PC-3 (cell line): ENCODE results near the gene RBMS3. TPM values are rescaled to one million over a fixed set of nuclear protein-coding genes. Genes with fewer than 3 reads are reported as not detected.

ENCODE experiments used
- ATAC-seq: fragments of 200-7000 bp; cut with Tn5 transposase; 2 replicates; pipeline ENCODE4 v1.9.1; 2020; ENCODE audit warnings: mild to moderate bottlenecking, moderate library complexity
- BruUV-seq: library from RNA; stranded (reverse); fragments of 400-500 nt; replicated peaks from 2 replicates; lab custom pipeline; 2021; lab: Mats Ljungman, UMichigan
- CTCF ChIA-PET: fragments of 300-600 bp; sonication (Branson Sonifier 250); formaldehyde crosslinking; loops from one replicate; lab custom pipeline; 2022; ENCODE audit warnings: antibody characterized with exemption; lab: Charles Lee
- POLR2A ChIA-PET: fragments of 300-600 bp; sonication (Branson Sonifier 250); formaldehyde crosslinking; loops from one replicate; lab custom pipeline; 2022; ENCODE audit warnings: antibody characterized with exemption; ENCODE audit not compliant: unreplicated experiment; lab: Charles Lee
- DNase-seq: peaks from one replicate; pipeline ENCODE4 v3.0.0-alpha.2; 2015
- H2AFZ ChIP-seq: fragments of 300-600 bp; sonication (generic); 2 replicates; pipeline ENCODE4 v1.6.0; 2016; ENCODE audit warnings: antibody characterized with exemption, low read length
- H3F3A ChIP-seq: fragments of 300-600 bp; sonication (generic); one replicate; pipeline ENCODE4 v1.6.0; 2017; ENCODE audit warnings: antibody characterized with exemption, low read length, control low read depth, mild to moderate bottlenecking; ENCODE audit not compliant: unreplicated experiment
- H3K27ac ChIP-seq: fragments of 300-600 bp; sonication (generic); 2 replicates; pipeline ENCODE4 v1.5.1; 2016; ENCODE audit warnings: mild to moderate bottlenecking, low read length
- H3K27me3 ChIP-seq: fragments of 300-600 bp; sonication (generic); 2 replicates; pipeline ENCODE4 v1.6.1; 2016; ENCODE audit warnings: low read length, mixed read lengths
- H3K36me3 ChIP-seq: fragments of 300-600 bp; sonication (generic); 2 replicates; pipeline ENCODE4 v1.6.1; 2016; ENCODE audit warnings: low read depth, mixed run types, low read length, mixed read lengths
- H3K4me1 ChIP-seq: fragments of 300-600 bp; sonication (generic); 2 replicates; pipeline ENCODE4 v1.5.1; 2016; ENCODE audit warnings: low read length; ENCODE audit not compliant: insufficient read depth
- H3K4me2 ChIP-seq: fragments of 300-600 bp; sonication (generic); 2 replicates; pipeline ENCODE4 v1.6.0; 2016; ENCODE audit warnings: low read length
- H3K4me3 ChIP-seq: fragments of 300-600 bp; sonication (generic); 2 replicates; pipeline ENCODE4 v1.5.1; 2016; ENCODE audit warnings: mild to moderate bottlenecking, low read length, mixed read lengths
- H3K79me2 ChIP-seq: fragments of 300-600 bp; sonication (generic); 2 replicates; pipeline ENCODE4 v1.6.1; 2017; ENCODE audit warnings: low read length, mixed read lengths
- H3K9ac ChIP-seq: fragments of 300-600 bp; sonication (generic); 2 replicates; pipeline ENCODE4 v1.6.0; 2016; ENCODE audit warnings: mild to moderate bottlenecking, low read length
- H3K9me2 ChIP-seq: fragments of 300-600 bp; sonication (generic); replicated peaks from 2 replicates; pipeline ENCODE4 v1.6.1; 2016; ENCODE audit warnings: mixed run types, low read length, mixed read lengths
- H3K9me3 ChIP-seq: fragments of 300-600 bp; sonication (generic); 2 replicates; pipeline ENCODE4 v1.6.1; 2016; ENCODE audit warnings: low read length, mixed read lengths
- H4K20me1 ChIP-seq: fragments of 300-600 bp; sonication (generic); 2 replicates; pipeline ENCODE4 v1.6.1; 2016; ENCODE audit warnings: low read length, mixed read lengths
- EZH2 ChIP-seq: fragments of 300-600 bp; sonication (generic); IDR thresholded peaks from one replicate; pipeline ENCODE4 v1.6.1; 2017; ENCODE audit warnings: antibody characterized with exemption, mild to moderate bottlenecking, low read length; ENCODE audit not compliant: unreplicated experiment
- EZH2phosphoT487 ChIP-seq: fragments of 300-600 bp; sonication (generic); IDR thresholded peaks from 2 replicates; pipeline ENCODE4 v1.6.1; 2018; ENCODE audit warnings: mild to moderate bottlenecking, antibody characterized with exemption, low read length, borderline replicate concordance
- intact Hi-C: fragments of 100-400 bp; cut with micrococcal nuclease; formaldehyde crosslinking; loops from 2 replicates; pipeline ENCODE4 v1.9.0; 2023
- total RNA-seq: library from RNA; depleted of rRNA; stranded (reverse); fragments of >200 nt; gene quantifications from 2 replicates; pipeline ENCODE4 v1.2.3, GENCODE V29; 2014
- TF ChIP-seq, protein P1 (sequence below): fragments of 300-600 bp; sonication (generic); conservative IDR thresholded peaks from 2 replicates; pipeline ENCODE4 v1.5.1; 2017; ENCODE audit warnings: antibody characterized with exemption, low read depth, mild to moderate bottlenecking, low read length

The RBMS3 gene
- total RNA-seq, 1 experiment from 2014 or later, result 5.4 TPM

DNA sequence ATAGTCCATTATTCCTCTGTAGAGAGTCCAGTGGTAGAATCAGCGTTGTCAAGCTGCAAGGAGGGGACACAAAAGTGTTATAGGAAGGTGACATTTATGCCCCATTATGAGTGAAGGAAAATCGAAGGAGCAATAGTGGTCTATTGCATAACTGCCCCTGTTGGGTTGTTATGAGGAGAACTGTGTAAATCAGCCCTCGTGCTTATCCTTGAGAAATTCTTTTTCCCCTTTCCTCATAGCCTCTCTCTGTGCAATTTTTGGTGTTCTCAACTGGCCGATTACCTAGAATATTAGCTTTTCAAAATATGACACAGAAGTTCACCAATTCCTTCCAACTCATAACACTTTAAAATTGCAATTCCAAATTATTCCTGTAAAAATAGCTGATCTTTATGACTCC, 286.6 kb downstream of the RBMS3 start:
- POLR2A ChIA-PET, result no interaction called here
- H3K4me1 ChIP-seq, result no peaks in the 10 kb centered on the region
- no peaks in the 10 kb centered on the region for H3K79me2 ChIP-seq
- H3K9ac ChIP-seq, result no peak overlapping the region
- no peaks in the 10 kb centered on the region for H3K9me3 ChIP-seq
- intact Hi-C loops, result no loop called here
- no peaks in the 10 kb centered on the region for H3F3A ChIP-seq
- CTCF ChIA-PET, result no interaction called here
- no peak overlapping the region for H3K27ac ChIP-seq
- no TSS peak for BruUV-seq
- ATAC-seq (no peak), DNase-seq (no peak)
- H3K9me2 ChIP-seq, result no peaks in the 10 kb centered on the region
- no peaks in the 10 kb centered on the region for H4K20me1 ChIP-seq
- no peak overlapping the region for H3K4me3 ChIP-seq
- no peak overlapping the region for H2AFZ ChIP-seq
- TF ChIP-seq EZH2 (no peak), EZH2phosphoT487 (no peak)
- TF ChIP-seq, protein P1, sequence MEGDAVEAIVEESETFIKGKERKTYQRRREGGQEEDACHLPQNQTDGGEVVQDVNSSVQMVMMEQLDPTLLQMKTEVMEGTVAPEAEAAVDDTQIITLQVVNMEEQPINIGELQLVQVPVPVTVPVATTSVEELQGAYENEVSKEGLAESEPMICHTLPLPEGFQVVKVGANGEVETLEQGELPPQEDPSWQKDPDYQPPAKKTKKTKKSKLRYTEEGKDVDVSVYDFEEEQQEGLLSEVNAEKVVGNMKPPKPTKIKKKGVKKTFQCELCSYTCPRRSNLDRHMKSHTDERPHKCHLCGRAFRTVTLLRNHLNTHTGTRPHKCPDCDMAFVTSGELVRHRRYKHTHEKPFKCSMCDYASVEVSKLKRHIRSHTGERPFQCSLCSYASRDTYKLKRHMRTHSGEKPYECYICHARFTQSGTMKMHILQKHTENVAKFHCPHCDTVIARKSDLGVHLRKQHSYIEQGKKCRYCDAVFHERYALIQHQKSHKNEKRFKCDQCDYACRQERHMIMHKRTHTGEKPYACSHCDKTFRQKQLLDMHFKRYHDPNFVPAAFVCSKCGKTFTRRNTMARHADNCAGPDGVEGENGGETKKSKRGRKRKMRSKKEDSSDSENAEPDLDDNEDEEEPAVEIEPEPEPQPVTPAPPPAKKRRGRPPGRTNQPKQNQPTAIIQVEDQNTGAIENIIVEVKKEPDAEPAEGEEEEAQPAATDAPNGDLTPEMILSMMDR, result no peak
- H3K27me3 ChIP-seq, result no peaks in the 10 kb centered on the region
- H3K4me2 ChIP-seq, result no peak overlapping the region
- H3K36me3 ChIP-seq, result no peaks in the 10 kb centered on the region

DNA sequence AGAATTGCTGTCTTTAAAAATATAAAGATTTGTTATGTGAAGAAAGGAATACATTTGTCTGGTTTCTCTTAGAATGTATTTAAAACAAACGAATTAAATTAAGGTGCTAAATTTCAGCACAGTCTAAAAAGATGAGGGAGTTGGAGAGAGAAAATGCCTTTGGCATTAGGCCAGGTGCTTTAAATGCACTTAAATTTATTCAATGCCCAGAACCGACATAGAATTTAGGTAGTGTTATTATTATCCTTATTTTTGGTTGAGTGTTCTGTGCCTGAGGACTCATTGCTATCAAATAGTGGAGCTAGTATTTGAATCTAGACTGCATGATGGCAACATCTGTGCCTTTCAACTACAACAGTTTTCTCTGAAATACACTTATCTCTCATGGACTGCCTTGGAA, 287.5 kb downstream of the RBMS3 start:
- Histone ChIP-seq H3K27ac (no peak overlapping the region), H3F3A (no peaks in the 10 kb centered on the region), H3K9me3 (no peaks in the 10 kb centered on the region), H3K4me3 (no peak overlapping the region), H3K9ac (no peak overlapping the region), H3K79me2 (no peaks in the 10 kb centered on the region), H3K9me2 (no peaks in the 10 kb centered on the region), H4K20me1 (no peaks in the 10 kb centered on the region), H3K4me1 (no peaks in the 10 kb centered on the region), H2AFZ (no peak overlapping the region), H3K36me3 (no peaks in the 10 kb centered on the region), H3K27me3 (no peaks in the 10 kb centered on the region), H3K4me2 (no peak overlapping the region)
- no TSS peak for BruUV-seq
- ATAC-seq (no peak), DNase-seq (no peak)
- TF ChIP-seq EZH2phosphoT487 (no peak), EZH2 (no peak)
- TF ChIP-seq, protein P1, result no peak
- CTCF ChIA-PET, result no interaction called here
- POLR2A ChIA-PET, result no interaction called here
- intact Hi-C loops, result no loop called here

DNA sequence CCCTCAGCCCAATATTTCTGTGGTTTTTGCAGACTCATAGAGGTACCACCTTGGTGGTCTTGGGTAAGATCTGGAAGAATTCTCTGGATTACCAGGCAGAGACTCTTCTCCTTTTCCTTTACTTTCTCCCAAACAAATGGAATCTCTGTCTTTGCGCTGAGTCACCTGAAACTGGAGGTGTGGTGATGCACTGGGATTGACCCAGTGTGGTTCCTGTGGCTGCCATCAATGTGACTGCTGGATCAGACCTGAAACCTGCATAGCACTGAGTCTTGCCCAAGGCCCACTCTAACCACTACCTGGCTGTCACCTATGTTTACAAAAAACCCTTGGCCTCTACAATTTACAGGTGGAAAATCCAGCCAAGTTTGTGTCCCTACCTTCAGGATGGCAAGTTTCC, 295.3 kb downstream of the RBMS3 start:
- Histone ChIP-seq H4K20me1 (no peaks in the 10 kb centered on the region), H3K27me3 (no peaks in the 10 kb centered on the region), H3K9me3 (no peaks in the 10 kb centered on the region), H3F3A (no peaks in the 10 kb centered on the region), H3K79me2 (no peaks in the 10 kb centered on the region), H3K36me3 (no peaks in the 10 kb centered on the region), H3K4me3 (no peak overlapping the region), H3K9ac (no peak overlapping the region), H3K4me1 (no peaks in the 10 kb centered on the region), H3K27ac (no peak overlapping the region), H2AFZ (no peak overlapping the region), H3K4me2 (no peak overlapping the region), H3K9me2 (no peaks in the 10 kb centered on the region)
- BruUV-seq, result no TSS peak
- no peak for ATAC-seq
- ChIA-PET CTCF (no interaction called here), POLR2A (no interaction called here)
- intact Hi-C loops, result no loop called here
- TF ChIP-seq EZH2phosphoT487 (no peak), EZH2 (no peak)
- TF ChIP-seq, protein P1, result no peak
- DNase-seq, result no peak
